Ascending aorta (tissue), 2 donors: ENCODE results near the gene GNAQ. TPM values are rescaled to one million over a fixed set of nuclear protein-coding genes. Genes with fewer than 3 reads are reported as not detected.

Experiments
- DNase-seq, 2 donors: peaks; one replicate each; pipeline ENCODE4 v3.0.0-alpha.2; 2019; ENCODE audit warnings: low spot score in 2 of 2
- H3K27ac ChIP-seq, 2 donors: fragments of 200-600 bp; sonication (generic); one replicate each; pipeline ENCODE4 v1.5.1; 2016 to 2017; ENCODE audit warnings: mild to moderate bottlenecking in 1 of 2
- H3K27me3 ChIP-seq: fragments of 200-600 bp; sonication (generic); one replicate; pipeline ENCODE4 v1.5.1; 2017
- H3K36me3 ChIP-seq, 2 donors: fragments of 200-600 bp; sonication (generic); one replicate each; pipeline ENCODE4 v1.5.1; 2016
- H3K4me1 ChIP-seq, 2 donors: fragments of 200-600 bp; sonication (generic); one replicate each; pipeline ENCODE4 v1.5.1; 2016 to 2017; ENCODE audit warnings: mild to moderate bottlenecking in 1 of 2
- H3K4me3 ChIP-seq, 2 donors: fragments of 200-600 bp; sonication (generic); one replicate each; pipeline ENCODE4 v1.5.1; 2016 to 2017; ENCODE audit warnings: mild to moderate bottlenecking in 1 of 2
- H3K9me3 ChIP-seq, 2 donors: fragments of 200-600 bp; sonication (generic); one replicate each; pipeline ENCODE4 v1.5.1; 2016
- intact Hi-C: fragments of 100-400 bp; cut with DNase I; formaldehyde crosslinking; loops from one replicate; pipeline ENCODE4 v1.15.1; 2023
- total RNA-seq: library from RNA; depleted of rRNA; stranded (reverse); fragments of >200 nt; gene quantifications from one replicate; pipeline ENCODE4 v1.1.0, GENCODE V29; 2016
- TF ChIP-seq, protein P1 (sequence below), 3 experiments: fragments of 200-600 bp in 2 of 3; fragments of 450-650 bp in 1 of 3; sonication (generic) in 2 of 3; IDR thresholded peaks; one replicate each; pipeline ENCODE4 v1.5.1; 2016 to 2019; ENCODE audit warnings: antibody characterized with exemption in 3 of 3, mild to moderate bottlenecking in 1 of 3, moderate library complexity in 1 of 3

The GNAQ gene
- total RNA-seq, 1 donor from 2014 or later, result 29.2 TPM

GRCh38 chr9:77856615-77857014 is 175.0 kb downstream of the GNAQ start:
- no peaks in the 10 kb centered on the region for H3K36me3 ChIP-seq
- H3K4me1 ChIP-seq, result peaks cover 0 to 15% of the 10 kb centered on the region in 2 donors
- H3K9me3 ChIP-seq, result no peaks in the 10 kb centered on the region
- no peak overlapping the region for H3K27ac ChIP-seq
- TF ChIP-seq, protein P1, sequence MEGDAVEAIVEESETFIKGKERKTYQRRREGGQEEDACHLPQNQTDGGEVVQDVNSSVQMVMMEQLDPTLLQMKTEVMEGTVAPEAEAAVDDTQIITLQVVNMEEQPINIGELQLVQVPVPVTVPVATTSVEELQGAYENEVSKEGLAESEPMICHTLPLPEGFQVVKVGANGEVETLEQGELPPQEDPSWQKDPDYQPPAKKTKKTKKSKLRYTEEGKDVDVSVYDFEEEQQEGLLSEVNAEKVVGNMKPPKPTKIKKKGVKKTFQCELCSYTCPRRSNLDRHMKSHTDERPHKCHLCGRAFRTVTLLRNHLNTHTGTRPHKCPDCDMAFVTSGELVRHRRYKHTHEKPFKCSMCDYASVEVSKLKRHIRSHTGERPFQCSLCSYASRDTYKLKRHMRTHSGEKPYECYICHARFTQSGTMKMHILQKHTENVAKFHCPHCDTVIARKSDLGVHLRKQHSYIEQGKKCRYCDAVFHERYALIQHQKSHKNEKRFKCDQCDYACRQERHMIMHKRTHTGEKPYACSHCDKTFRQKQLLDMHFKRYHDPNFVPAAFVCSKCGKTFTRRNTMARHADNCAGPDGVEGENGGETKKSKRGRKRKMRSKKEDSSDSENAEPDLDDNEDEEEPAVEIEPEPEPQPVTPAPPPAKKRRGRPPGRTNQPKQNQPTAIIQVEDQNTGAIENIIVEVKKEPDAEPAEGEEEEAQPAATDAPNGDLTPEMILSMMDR (IDR thresholded peaks at IDR 0.05), result no peak
- no peak overlapping the region for H3K4me3 ChIP-seq
- H3K27me3 ChIP-seq, result no peaks in the 10 kb centered on the region
- DNase-seq, result no peak
- intact Hi-C loops, result no loop called here

GRCh38 chr9:77854916-77855311 is 176.7 kb downstream of the GNAQ start:
- Histone ChIP-seq H3K9me3 (no peaks in the 10 kb centered on the region), H3K36me3 (no peaks in the 10 kb centered on the region), H3K27me3 (no peaks in the 10 kb centered on the region), H3K4me1 (peaks cover 0 to 16% of the 10 kb centered on the region in 2 donors), H3K4me3 (no peak overlapping the region), H3K27ac (no peak overlapping the region)
- TF ChIP-seq, protein P1 (IDR thresholded peaks at IDR 0.05), result no peak
- DNase-seq, result no peak
- intact Hi-C loops, result loop anchor here (5.0 kb wide), 1 partner anchor 32 kb away; no protein-coding TSS in a partner anchor

DNA sequence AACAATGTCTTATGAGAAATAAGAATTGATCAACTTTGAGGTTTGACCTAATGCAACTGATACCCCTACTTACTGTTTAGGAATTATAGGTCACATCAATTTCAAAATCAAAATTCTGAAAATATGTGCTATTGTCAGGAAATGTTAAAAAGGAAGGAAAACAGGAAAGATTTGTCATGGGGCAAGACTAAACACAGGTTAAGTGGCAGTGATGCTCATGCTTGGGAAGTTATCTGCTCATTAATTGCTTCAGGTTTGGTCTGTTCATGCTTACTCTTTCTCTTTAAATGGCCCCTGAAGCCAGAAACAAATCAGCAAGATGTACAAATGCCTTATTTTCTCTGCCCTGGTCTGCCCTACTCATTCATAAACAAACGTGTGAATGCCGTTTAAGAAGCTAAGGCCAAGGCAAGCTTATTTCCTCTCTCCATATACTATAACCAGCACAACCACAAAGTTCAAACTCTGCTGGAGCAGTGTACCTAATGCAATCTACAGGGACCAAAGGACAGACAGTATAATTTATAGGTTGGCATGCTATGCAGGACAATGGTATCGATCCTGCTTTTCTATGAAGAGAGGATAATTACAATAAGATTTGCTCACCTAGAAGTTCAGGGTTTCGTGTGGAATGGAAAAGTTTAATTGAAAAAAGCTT is 177.2 kb downstream of the GNAQ start:
- DNase-seq, result no peak
- Histone ChIP-seq H3K27me3 (no peaks in the 10 kb centered on the region), H3K9me3 (no peaks in the 10 kb centered on the region), H3K4me3 (no peak overlapping the region), H3K27ac (no peak overlapping the region), H3K36me3 (no peaks in the 10 kb centered on the region), H3K4me1 (peaks cover 2 to 20% of the 10 kb centered on the region in 2 donors)
- intact Hi-C loops, result loop anchor here (5.0 kb wide), 1 partner anchor 33 kb away; no protein-coding TSS in a partner anchor
- TF ChIP-seq, protein P1 (IDR thresholded peaks at IDR 0.05), result no peak

DNA sequence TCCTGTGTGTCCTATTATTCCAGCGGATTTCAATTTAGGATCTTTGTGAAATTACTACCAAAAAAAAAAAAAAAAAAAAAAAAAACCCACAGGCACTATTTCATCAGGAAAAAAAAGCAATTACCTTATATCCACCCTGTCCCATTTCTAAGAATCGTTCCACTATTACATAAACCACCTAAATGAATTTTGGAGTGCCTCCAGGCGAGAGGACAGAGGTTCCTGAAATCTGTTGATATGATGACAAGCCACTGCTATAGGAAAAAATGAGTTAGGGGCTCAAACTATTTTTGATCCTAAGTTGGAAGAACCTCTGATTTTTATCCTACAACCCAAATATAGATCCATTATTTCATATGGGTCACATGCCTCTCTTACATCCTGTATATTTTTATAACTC is 177.9 kb downstream of the GNAQ start:
- Histone ChIP-seq H3K36me3 (no peaks in the 10 kb centered on the region), H3K27ac (no peak overlapping the region), H3K4me1 (peaks cover 3 to 23% of the 10 kb centered on the region in 2 donors), H3K4me3 (no peak overlapping the region), H3K9me3 (no peaks in the 10 kb centered on the region), H3K27me3 (no peaks in the 10 kb centered on the region)
- no peak for DNase-seq
- TF ChIP-seq, protein P1 (IDR thresholded peaks at IDR 0.05), result no peak
- intact Hi-C loops, result loop anchor here (5.0 kb wide), 1 partner anchor 34 kb away; no protein-coding TSS in a partner anchor

DNA sequence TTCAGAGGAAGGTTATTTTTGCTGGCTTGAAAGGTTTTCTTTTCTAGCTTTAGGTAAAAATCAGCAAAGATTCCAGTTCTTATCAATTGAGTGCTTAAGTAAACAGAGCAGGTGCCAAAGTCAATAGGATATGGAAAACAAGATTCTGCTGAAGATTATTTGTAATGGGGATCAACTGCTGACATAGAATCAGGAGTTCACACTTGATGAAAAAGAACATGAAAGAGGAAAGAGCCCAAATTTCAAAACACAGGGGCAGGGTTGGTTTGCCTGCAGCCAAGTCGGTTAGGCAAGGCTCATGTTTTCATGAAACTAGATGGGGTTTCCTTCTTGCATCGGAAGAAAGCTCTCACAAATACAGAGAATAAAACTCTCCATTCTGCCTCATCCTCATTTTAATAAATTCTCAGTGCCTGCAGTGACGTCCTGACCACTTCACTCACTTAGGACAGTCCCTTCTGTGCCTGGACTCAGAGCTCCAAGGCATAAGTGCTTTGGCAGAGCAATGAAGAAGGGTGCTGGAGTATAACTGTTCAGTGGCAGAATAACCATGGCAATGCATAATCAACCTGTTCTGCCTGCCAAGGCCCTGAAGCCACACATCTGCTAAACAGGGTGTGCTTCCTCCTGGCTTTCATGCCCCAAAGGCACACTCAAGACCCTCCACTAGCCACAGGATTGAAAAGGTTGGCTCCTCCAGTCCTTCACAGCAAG is 179.6 kb downstream of the GNAQ start:
- no peak for DNase-seq
- intact Hi-C loops, result loop anchor here (5.0 kb wide), 1 partner anchor 35 kb away; no protein-coding TSS in a partner anchor
- TF ChIP-seq, protein P1 (IDR thresholded peaks at IDR 0.05), result no peak
- H3K27me3 ChIP-seq, result no peaks in the 10 kb centered on the region
- no peaks in the 10 kb centered on the region for H3K9me3 ChIP-seq
- H3K27ac ChIP-seq, result peak overlapping the region; percentile 54 to 66
- H3K4me3 ChIP-seq, result no peak overlapping the region
- H3K36me3 ChIP-seq, result no peaks in the 10 kb centered on the region
- peaks cover 17 to 38% of the 10 kb centered on the region in 2 donors for H3K4me1 ChIP-seq
